ENCODE results near the gene CNTN4.

The CNTN4 gene

GRCh38 chr3:2961576-2961975 lies 862.9 kb downstream of the CNTN4 start:
- Histone ChIP-seq H4K20me1 (ENCODE audit: insufficient read depth, low read length) (no peaks in the 10 kb centered on the region), H3K36me3 (ENCODE audit: insufficient read depth, low read length) (no peaks in the 10 kb centered on the region), H3K27ac (ENCODE audit: low read depth, low read length, poor library complexity, severe bottlenecking) (no peak overlapping the region), H3K79me2 (ENCODE audit: insufficient read depth, low read length) (no peaks in the 10 kb centered on the region), H3K27me3 (ENCODE audit: insufficient read depth, low read length) (no peaks in the 10 kb centered on the region), H3K9me3 (ENCODE audit: low read length) (no peaks in the 10 kb centered on the region), H3K4me1 (ENCODE audit: insufficient read depth, low read length, severe bottlenecking) (no peaks in the 10 kb centered on the region), H3K4me2 (ENCODE audit: low read length) (no peak overlapping the region), H3K4me3 (ENCODE audit: low read depth, low read length, poor library complexity, severe bottlenecking) (no peak overlapping the region), H3F3A (ENCODE audit: insufficient read depth, low read length) (no peaks in the 10 kb centered on the region), H3K9me2 (ENCODE audit: low read depth, low read length) (no peaks in the 10 kb centered on the region), H3K9ac (ENCODE audit: low read length) (no peak overlapping the region), H2AFZ (ENCODE audit: low read length) (no peak overlapping the region)
- TF ChIP-seq CTCF (IDR thresholded peaks at IDR 0.05; ENCODE audit: low read length): no peak
- TF ChIP-seq EZH2 (IDR thresholded peaks at IDR 0.05; ENCODE audit: borderline replicate concordance, low read length): no peak

- Histone ChIP-seq H3K4me2 (ENCODE audit: low read length) (no peak overlapping the region), H2AFZ (ENCODE audit: low read length) (no peak overlapping the region), H4K20me1 (ENCODE audit: insufficient read depth, low read length) (no peaks in the 10 kb centered on the region), H3K4me3 (ENCODE audit: low read depth, low read length, poor library complexity, severe bottlenecking) (no peak overlapping the region), H3K4me1 (ENCODE audit: insufficient read depth, low read length, severe bottlenecking) (no peaks in the 10 kb centered on the region), H3K27ac (ENCODE audit: low read depth, low read length, poor library complexity, severe bottlenecking) (no peak overlapping the region), H3K9me3 (ENCODE audit: low read length) (no peaks in the 10 kb centered on the region), H3K9me2 (ENCODE audit: low read depth, low read length) (no peaks in the 10 kb centered on the region), H3K79me2 (ENCODE audit: insufficient read depth, low read length) (no peaks in the 10 kb centered on the region), H3K27me3 (ENCODE audit: insufficient read depth, low read length) (no peaks in the 10 kb centered on the region), H3F3A (ENCODE audit: insufficient read depth, low read length) (no peaks in the 10 kb centered on the region), H3K9ac (ENCODE audit: low read length) (no peak overlapping the region), H3K36me3 (ENCODE audit: insufficient read depth, low read length) (no peaks in the 10 kb centered on the region)
- no peak for TF ChIP-seq EZH2 (IDR thresholded peaks at IDR 0.05; ENCODE audit: borderline replicate concordance, low read length)
- no peak for TF ChIP-seq CTCF (IDR thresholded peaks at IDR 0.05; ENCODE audit: low read length)
These were observed 869.2 kb downstream of the CNTN4 start for GRCh38 chr3:2967871-2968270.

GRCh38 chr3:2968475-2968874 lies 869.8 kb downstream of the CNTN4 start:
- Histone ChIP-seq H3K4me3 (ENCODE audit: low read depth, low read length, poor library complexity, severe bottlenecking) (no peak overlapping the region), H3K27me3 (ENCODE audit: insufficient read depth, low read length) (no peaks in the 10 kb centered on the region), H3K4me2 (ENCODE audit: low read length) (no peak overlapping the region), H4K20me1 (ENCODE audit: insufficient read depth, low read length) (no peaks in the 10 kb centered on the region), H2AFZ (ENCODE audit: low read length) (no peak overlapping the region), H3K9ac (ENCODE audit: low read length) (no peak overlapping the region), H3K9me3 (ENCODE audit: low read length) (no peaks in the 10 kb centered on the region), H3K27ac (ENCODE audit: low read depth, low read length, poor library complexity, severe bottlenecking) (no peak overlapping the region), H3F3A (ENCODE audit: insufficient read depth, low read length) (no peaks in the 10 kb centered on the region), H3K36me3 (ENCODE audit: insufficient read depth, low read length) (no peaks in the 10 kb centered on the region), H3K9me2 (ENCODE audit: low read depth, low read length) (no peaks in the 10 kb centered on the region), H3K79me2 (ENCODE audit: insufficient read depth, low read length) (no peaks in the 10 kb centered on the region), H3K4me1 (ENCODE audit: insufficient read depth, low read length, severe bottlenecking) (no peaks in the 10 kb centered on the region)
- no peak for TF ChIP-seq CTCF (IDR thresholded peaks at IDR 0.05; ENCODE audit: low read length)
